ENCODE measurements around the gene NDUFV1.
"Not testable (repeated sequence)": the region's sequence is repeated elsewhere in the genome, so short reads cannot be mapped to it uniquely, and the experiment has no call there.

Gene NDUFV1

GRCh38 chr11:67611704-67612587, 5.2 kb downstream of the NDUFV1 start:
- no peak for DNase-seq

GRCh38 chr11:67612751-67613150, 6.0 kb downstream of the NDUFV1 start:
- no peak for DNase-seq

GRCh38 chr11:67613313-67613959, 6.7 kb downstream of the NDUFV1 start:
- no peak for DNase-seq

GRCh38 chr11:67613960-67614715, 7.4 kb downstream of the NDUFV1 start:
- no peak for DNase-seq

GRCh38 chr11:67614730-67615714, 8.3 kb downstream of the NDUFV1 start:
- DNase-seq, result no peak

GRCh38 chr11:67615728-67616430, 9.1 kb downstream of the NDUFV1 start:
- no peak for DNase-seq

- no peak for DNase-seq
These were observed 9.9 kb downstream of the NDUFV1 start for GRCh38 chr11:67616431-67617242.

GRCh38 chr11:67617243-67617953, 10.7 kb downstream of the NDUFV1 start:
- DNase-seq, result no peak

GRCh38 chr11:67618901-67619659, 12.3 kb downstream of the NDUFV1 start:
- DNase-seq, result not testable (repeated sequence)

GRCh38 chr11:67619683-67620618, 13.2 kb downstream of the NDUFV1 start:
- DNase-seq, result not testable (repeated sequence)

- DNase-seq, result not testable (repeated sequence)
These were observed 13.9 kb downstream of the NDUFV1 start for GRCh38 chr11:67620621-67621020.

GRCh38 chr11:67621928-67622327, 15.2 kb downstream of the NDUFV1 start:
- not testable (repeated sequence) for DNase-seq

GRCh38 chr11:67622905-67623304, 16.2 kb downstream of the NDUFV1 start:
- DNase-seq, result not testable (repeated sequence)

GRCh38 chr11:67623795-67624194, 17.1 kb downstream of the NDUFV1 start:
- DNase-seq, result not testable (repeated sequence)

- DNase-seq, result not testable (repeated sequence)
These were observed 19.5 kb downstream of the NDUFV1 start for GRCh38 chr11:67626131-67626833.

- DNase-seq, result no peak
These were observed 20.2 kb downstream of the NDUFV1 start for GRCh38 chr11:67626970-67627369.

GRCh38 chr11:67627441-67627811, 20.7 kb downstream of the NDUFV1 start:
- DNase-seq, result no peak

All from DMS 273 treated with DMSO at 0.1 percent for 48 hours (cell line).